ENCODE measurements around the gene RBM14.
A peak's percentile ranks its signal among the peaks of the same experiment; 100 is the strongest.
"Not testable (repeated sequence)": the region's sequence is repeated elsewhere in the genome, so short reads cannot be mapped to it uniquely, and the experiment has no call there.

Gene RBM14

DNA sequence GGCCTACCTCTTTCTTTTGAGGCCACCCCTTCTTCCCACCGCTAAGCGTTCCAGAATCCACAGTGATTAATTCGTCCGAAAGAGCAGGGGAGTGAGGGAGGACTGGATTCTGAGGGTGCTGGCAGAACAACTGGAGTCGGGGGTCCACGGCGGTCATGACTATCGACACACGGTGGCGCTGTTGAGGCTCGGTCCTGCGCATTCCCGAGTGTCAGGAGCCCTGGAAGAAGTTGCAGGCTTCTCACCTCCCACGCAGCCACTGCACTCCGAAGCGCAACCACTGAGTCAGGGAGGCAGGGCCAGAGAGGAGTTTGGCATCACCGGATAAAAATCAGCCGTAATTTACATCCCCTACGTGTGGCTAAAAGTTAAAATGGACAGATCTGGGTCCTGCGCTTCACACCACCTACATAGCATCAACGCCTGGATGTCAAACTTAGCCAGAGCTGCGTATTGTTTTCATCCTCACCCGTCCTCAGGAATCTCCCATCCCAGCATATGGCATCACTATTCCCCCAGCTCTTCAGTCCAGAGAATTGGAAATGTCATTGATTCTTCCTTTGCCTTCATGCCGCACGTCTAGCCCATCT lies 37.3 kb upstream of the RBM14 start:
- H3K4me3 ChIP-seq (ENCODE audit: low read depth, low read length) = no peak overlapping the region
- TF ChIP-seq, protein P1, sequence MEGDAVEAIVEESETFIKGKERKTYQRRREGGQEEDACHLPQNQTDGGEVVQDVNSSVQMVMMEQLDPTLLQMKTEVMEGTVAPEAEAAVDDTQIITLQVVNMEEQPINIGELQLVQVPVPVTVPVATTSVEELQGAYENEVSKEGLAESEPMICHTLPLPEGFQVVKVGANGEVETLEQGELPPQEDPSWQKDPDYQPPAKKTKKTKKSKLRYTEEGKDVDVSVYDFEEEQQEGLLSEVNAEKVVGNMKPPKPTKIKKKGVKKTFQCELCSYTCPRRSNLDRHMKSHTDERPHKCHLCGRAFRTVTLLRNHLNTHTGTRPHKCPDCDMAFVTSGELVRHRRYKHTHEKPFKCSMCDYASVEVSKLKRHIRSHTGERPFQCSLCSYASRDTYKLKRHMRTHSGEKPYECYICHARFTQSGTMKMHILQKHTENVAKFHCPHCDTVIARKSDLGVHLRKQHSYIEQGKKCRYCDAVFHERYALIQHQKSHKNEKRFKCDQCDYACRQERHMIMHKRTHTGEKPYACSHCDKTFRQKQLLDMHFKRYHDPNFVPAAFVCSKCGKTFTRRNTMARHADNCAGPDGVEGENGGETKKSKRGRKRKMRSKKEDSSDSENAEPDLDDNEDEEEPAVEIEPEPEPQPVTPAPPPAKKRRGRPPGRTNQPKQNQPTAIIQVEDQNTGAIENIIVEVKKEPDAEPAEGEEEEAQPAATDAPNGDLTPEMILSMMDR (IDR thresholded peaks at IDR 0.05; ENCODE audit: control insufficient read depth, extremely low read depth, insufficient read depth) = peak; percentile 54
- no peak for DNase-seq (ENCODE audit: low read depth)

DNA sequence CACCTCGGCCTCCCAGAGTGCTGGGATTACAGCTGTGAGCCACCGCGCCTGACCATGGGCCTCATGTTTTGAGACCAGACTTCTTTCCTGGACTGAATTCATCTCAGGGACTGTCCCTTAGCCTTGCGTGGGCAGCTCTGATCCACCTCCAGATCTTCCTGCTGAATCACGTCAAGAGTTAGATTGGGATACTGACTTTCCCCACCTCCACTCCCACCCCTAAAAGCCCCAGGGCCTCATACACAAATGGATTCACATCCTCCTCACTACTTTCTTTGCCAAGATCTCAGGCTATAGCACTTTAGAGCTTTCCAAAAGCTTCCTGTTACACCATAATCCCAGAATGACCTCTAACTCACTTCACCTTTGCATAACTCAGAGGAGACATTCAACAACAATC lies 35.6 kb upstream of the RBM14 start:
- no peak for DNase-seq (ENCODE audit: low read depth)
- H3K4me3 ChIP-seq (ENCODE audit: low read depth, low read length) = no peak overlapping the region
- TF ChIP-seq, protein P1 (IDR thresholded peaks at IDR 0.05; ENCODE audit: control insufficient read depth, extremely low read depth, insufficient read depth) = no peak

GRCh38 chr11:66581261-66581660 lies 35.2 kb upstream of the RBM14 start:
- DNase-seq (ENCODE audit: low read depth) = no peak
- H3K4me3 ChIP-seq (ENCODE audit: low read depth, low read length) = no peak overlapping the region
- TF ChIP-seq, protein P1 (IDR thresholded peaks at IDR 0.05; ENCODE audit: control insufficient read depth, extremely low read depth, insufficient read depth) = no peak

- not testable (repeated sequence) for DNase-seq (ENCODE audit: low read depth)
These were observed 33.8 kb upstream of the RBM14 start for GRCh38 chr11:66582565-66583147.

DNA sequence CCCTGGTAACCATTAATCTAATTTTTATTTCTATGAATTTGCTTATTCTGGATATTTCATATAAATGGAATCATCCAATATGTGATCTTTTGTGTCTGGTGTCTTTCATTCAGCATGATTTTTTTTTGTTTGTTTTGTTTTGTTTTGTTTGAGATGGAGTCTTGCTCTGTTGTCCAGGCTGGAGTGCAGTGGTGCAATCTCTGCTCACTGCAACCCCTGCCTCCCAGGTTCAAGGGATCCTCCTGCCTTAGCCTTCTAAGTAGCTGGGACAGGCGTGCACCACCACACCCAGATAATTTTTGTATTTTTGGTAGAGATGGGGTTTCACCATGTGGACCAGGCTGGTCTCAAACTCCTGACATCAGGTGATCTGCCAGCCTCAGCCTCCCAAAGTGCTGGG lies 31.0 kb upstream of the RBM14 start:
- DNase-seq (ENCODE audit: low read depth); H3K4me3 ChIP-seq (ENCODE audit: low read depth, low read length): not testable (repeated sequence)

More at GRCh38 chr11:66582565-66583147, 33.8 kb upstream of the RBM14 start:
- not testable (repeated sequence) for H3K4me3 ChIP-seq (ENCODE audit: low read depth, low read length)

DNA sequence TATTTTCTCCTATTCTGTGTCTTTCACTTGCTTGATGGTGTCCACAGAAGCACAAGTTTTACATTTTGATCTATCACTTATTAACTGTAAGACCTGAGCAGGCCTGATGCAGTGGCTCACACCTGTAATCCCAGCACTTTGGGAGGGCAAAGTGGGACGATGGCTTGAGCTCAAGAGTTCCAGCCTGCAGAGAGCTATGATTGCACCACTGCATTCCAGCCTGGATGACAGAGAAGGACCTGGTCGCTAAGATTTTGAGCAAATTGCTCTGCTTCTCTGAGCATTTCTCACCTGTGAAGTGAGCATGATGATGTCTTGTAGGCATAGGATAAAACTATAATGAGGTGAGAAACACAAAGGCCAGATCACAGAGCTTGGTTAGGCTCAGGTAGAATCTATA lies 30.3 kb upstream of the RBM14 start:
- DNase-seq (ENCODE audit: low read depth) = no peak
- H3K4me3 ChIP-seq (ENCODE audit: low read depth, low read length) = no peak overlapping the region
- TF ChIP-seq, protein P1 (IDR thresholded peaks at IDR 0.05; ENCODE audit: control insufficient read depth, extremely low read depth, insufficient read depth) = no peak

GRCh38 chr11:66589315-66589714 lies 27.1 kb upstream of the RBM14 start:
- DNase-seq (ENCODE audit: low read depth); H3K4me3 ChIP-seq (ENCODE audit: low read depth, low read length): not testable (repeated sequence)

GRCh38 chr11:66589996-66590675 lies 26.3 kb upstream of the RBM14 start:
- DNase-seq (ENCODE audit: low read depth) = no peak
- TF ChIP-seq, protein P1 (IDR thresholded peaks at IDR 0.05; ENCODE audit: control insufficient read depth, extremely low read depth, insufficient read depth) = no peak
- H3K4me3 ChIP-seq (ENCODE audit: low read depth, low read length) = no peak overlapping the region
